Upper lobe of left lung (tissue), 4 donors: ENCODE results near the gene ERAL1.

Experiments
- CTCF ChIP-seq, 6 experiments: fragments of 450-650 bp in 4 of 6; fragments of 200-600 bp in 2 of 6; sonication (generic) in 2 of 6; IDR thresholded peaks; one replicate each; pipeline ENCODE4 v1.5.1; 2016 to 2019; ENCODE audit warnings: antibody characterized with exemption in 6 of 6
- EP300 ChIP-seq, 4 donors: sonication (generic); formaldehyde crosslinking; IDR thresholded peaks; one replicate each; pipeline ENCODE4 v1.5.1; 2017; ENCODE audit warnings: antibody characterized with exemption in 4 of 4, control low read depth in 2 of 4
- POLR2A ChIP-seq, 4 donors: fragments of 450-650 bp; IDR thresholded peaks; one replicate each; pipeline ENCODE4 v1.5.1; 2016 to 2017; ENCODE audit warnings: antibody characterized with exemption in 4 of 4, mild to moderate bottlenecking in 2 of 4

GRCh38 chr17:28843816-28844148 is 11.0 kb upstream of the ERAL1 start:
- no peak for TF ChIP-seq POLR2A (IDR thresholded peaks at IDR 0.05)
- TF ChIP-seq EP300 (IDR thresholded peaks at IDR 0.05): no peak
- TF ChIP-seq CTCF (IDR thresholded peaks at IDR 0.05): no peak
